Ascending aorta (tissue), 2 donors: ENCODE data around the gene ITGAX. TPM values are rescaled to one million over a fixed set of nuclear protein-coding genes. Genes with fewer than 3 reads are reported as not detected.

Source experiments
- DNase-seq, 2 donors: peaks; one replicate each; pipeline ENCODE4 v3.0.0-alpha.2; 2019; ENCODE audit warnings: low spot score in 2 of 2
- H3K27ac ChIP-seq, 2 donors: fragments of 200-600 bp; sonication (generic); one replicate each; pipeline ENCODE4 v1.5.1; 2016 to 2017; ENCODE audit warnings: mild to moderate bottlenecking in 1 of 2
- H3K27me3 ChIP-seq: fragments of 200-600 bp; sonication (generic); one replicate; pipeline ENCODE4 v1.5.1; 2017
- H3K36me3 ChIP-seq, 2 donors: fragments of 200-600 bp; sonication (generic); one replicate each; pipeline ENCODE4 v1.5.1; 2016
- H3K4me1 ChIP-seq, 2 donors: fragments of 200-600 bp; sonication (generic); one replicate each; pipeline ENCODE4 v1.5.1; 2016 to 2017; ENCODE audit warnings: mild to moderate bottlenecking in 1 of 2
- H3K4me3 ChIP-seq, 2 donors: fragments of 200-600 bp; sonication (generic); one replicate each; pipeline ENCODE4 v1.5.1; 2016 to 2017; ENCODE audit warnings: mild to moderate bottlenecking in 1 of 2
- H3K9me3 ChIP-seq, 2 donors: fragments of 200-600 bp; sonication (generic); one replicate each; pipeline ENCODE4 v1.5.1; 2016
- intact Hi-C: fragments of 100-400 bp; cut with DNase I; formaldehyde crosslinking; loops from one replicate; pipeline ENCODE4 v1.15.1; 2023
- total RNA-seq: library from RNA; depleted of rRNA; stranded (reverse); fragments of >200 nt; gene quantifications from one replicate; pipeline ENCODE4 v1.1.0, GENCODE V29; 2016
- TF ChIP-seq, protein P1 (sequence below), 3 experiments: fragments of 200-600 bp in 2 of 3; fragments of 450-650 bp in 1 of 3; sonication (generic) in 2 of 3; IDR thresholded peaks; one replicate each; pipeline ENCODE4 v1.5.1; 2016 to 2019; ENCODE audit warnings: antibody characterized with exemption in 3 of 3, mild to moderate bottlenecking in 1 of 3, moderate library complexity in 1 of 3

Gene ITGAX
- total RNA-seq, 1 donor from 2014 or later: 3.6 TPM

DNA sequence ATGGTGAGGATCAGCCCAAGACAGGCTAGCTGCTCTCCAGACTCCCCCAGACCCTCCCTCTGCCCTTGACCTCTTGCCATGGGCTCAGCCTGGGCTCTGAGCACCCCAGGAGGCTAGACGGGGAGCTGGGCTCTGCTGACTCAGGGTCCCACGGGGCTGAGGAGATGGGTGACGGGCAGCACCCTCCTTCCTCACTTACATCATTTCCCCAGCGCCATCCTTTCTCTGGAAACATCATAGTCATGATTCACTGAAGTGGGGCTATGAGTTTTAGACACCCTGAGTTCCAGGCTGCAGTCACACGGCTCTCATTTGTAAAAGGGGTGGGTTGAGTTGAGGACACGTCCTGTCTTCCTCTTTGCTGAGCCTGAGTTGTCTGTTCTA is 3.0 kb upstream of the ITGAX start:
- Histone ChIP-seq H3K27ac (peak overlapping the region in 1 of 2 donors; percentile 39), H3K4me1 (no peaks in the 10 kb centered on the region), H3K27me3 (no peaks in the 10 kb centered on the region), H3K36me3 (no peaks in the 10 kb centered on the region), H3K4me3 (no peak overlapping the region), H3K9me3 (no peaks in the 10 kb centered on the region)
- DNase-seq: no peak
- TF ChIP-seq, protein P1, sequence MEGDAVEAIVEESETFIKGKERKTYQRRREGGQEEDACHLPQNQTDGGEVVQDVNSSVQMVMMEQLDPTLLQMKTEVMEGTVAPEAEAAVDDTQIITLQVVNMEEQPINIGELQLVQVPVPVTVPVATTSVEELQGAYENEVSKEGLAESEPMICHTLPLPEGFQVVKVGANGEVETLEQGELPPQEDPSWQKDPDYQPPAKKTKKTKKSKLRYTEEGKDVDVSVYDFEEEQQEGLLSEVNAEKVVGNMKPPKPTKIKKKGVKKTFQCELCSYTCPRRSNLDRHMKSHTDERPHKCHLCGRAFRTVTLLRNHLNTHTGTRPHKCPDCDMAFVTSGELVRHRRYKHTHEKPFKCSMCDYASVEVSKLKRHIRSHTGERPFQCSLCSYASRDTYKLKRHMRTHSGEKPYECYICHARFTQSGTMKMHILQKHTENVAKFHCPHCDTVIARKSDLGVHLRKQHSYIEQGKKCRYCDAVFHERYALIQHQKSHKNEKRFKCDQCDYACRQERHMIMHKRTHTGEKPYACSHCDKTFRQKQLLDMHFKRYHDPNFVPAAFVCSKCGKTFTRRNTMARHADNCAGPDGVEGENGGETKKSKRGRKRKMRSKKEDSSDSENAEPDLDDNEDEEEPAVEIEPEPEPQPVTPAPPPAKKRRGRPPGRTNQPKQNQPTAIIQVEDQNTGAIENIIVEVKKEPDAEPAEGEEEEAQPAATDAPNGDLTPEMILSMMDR (IDR thresholded peaks at IDR 0.05): no peak
- intact Hi-C loops: no loop called here

DNA sequence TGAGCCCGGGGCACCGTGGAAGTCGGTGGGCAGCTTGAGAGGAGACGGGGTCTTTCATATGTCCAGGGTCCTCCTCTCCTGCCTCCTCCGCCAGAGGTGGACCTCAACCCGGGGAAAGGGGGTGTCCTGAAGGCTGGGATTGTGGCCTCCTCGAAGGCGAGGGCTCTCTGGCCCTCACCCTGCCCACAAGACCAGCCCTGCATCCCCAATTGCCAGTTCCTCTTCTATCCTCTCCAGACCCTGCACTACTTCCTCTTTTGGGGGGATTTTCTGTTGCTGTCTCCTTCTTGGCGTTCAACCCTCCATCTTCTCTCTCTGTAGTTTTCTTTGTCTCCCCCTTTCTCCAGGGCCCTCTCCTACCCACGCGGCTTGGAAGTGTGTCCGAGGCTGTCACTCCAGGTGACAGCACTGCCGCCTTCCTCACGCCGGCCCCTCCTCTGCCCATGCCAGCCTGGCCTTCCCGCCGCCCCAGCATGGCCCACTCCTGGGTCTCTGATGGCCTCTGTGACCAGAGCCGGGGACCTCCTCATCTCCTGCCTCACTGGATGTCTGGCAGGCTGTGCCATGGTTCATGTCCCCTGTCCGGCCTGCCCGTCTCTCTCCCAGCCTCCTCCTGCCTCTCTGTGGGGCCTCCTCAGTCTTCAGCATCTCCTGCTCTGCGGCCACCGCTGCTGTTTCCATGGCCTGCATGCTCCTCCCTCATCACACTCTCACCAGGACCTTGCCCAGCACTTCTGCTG is 2.4 kb upstream of the ITGAX start:
- Histone ChIP-seq H3K27me3 (no peaks in the 10 kb centered on the region), H3K27ac (peak overlapping the region in 1 of 2 donors; percentile 59), H3K4me3 (no peak overlapping the region), H3K4me1 (no peaks in the 10 kb centered on the region), H3K36me3 (no peaks in the 10 kb centered on the region), H3K9me3 (no peaks in the 10 kb centered on the region)
- DNase-seq: no peak
- intact Hi-C loops: no loop called here
- TF ChIP-seq, protein P1 (IDR thresholded peaks at IDR 0.05): no peak

DNA sequence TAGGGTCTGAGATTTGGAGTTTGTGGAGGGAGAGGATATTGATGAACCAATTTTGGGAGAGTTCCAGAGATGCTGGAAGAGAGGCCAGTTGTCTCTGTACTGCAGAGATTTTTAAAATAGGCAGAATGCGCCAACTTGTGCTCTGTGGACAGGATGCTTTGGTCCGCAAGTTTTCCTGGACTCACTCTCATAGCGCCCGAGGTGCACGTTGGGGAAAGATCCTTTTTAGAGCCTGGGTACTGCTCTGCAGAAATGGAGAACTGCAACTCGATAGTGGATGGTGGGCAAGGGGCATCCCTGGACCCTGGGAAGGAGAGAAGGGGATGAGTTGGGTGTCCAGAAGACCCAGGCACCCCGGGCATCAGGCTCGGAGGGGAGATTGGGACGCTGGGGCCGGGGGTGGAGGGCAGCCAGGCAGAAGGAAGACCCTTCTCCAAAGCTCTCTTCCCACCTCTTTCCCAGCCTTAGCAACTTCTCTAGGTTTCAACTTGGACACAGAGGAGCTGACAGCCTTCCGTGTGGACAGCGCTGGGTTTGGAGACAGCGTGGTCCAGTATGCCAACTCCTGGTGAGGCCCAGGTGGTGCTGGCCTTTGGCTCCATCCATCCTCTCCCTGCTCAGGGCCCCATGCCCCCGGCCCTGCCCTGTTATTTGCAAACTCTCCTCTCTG is 590 bp downstream of the ITGAX start:
- intact Hi-C loops: no loop called here
- Histone ChIP-seq H3K36me3 (no peaks in the 10 kb centered on the region), H3K27ac (no peak overlapping the region), H3K27me3 (no peaks in the 10 kb centered on the region), H3K4me1 (no peaks in the 10 kb centered on the region), H3K4me3 (peak overlapping the region in 1 of 2 donors; percentile 2), H3K9me3 (no peaks in the 10 kb centered on the region)
- TF ChIP-seq, protein P1 (IDR thresholded peaks at IDR 0.05): no peak
- no peak for DNase-seq

DNA sequence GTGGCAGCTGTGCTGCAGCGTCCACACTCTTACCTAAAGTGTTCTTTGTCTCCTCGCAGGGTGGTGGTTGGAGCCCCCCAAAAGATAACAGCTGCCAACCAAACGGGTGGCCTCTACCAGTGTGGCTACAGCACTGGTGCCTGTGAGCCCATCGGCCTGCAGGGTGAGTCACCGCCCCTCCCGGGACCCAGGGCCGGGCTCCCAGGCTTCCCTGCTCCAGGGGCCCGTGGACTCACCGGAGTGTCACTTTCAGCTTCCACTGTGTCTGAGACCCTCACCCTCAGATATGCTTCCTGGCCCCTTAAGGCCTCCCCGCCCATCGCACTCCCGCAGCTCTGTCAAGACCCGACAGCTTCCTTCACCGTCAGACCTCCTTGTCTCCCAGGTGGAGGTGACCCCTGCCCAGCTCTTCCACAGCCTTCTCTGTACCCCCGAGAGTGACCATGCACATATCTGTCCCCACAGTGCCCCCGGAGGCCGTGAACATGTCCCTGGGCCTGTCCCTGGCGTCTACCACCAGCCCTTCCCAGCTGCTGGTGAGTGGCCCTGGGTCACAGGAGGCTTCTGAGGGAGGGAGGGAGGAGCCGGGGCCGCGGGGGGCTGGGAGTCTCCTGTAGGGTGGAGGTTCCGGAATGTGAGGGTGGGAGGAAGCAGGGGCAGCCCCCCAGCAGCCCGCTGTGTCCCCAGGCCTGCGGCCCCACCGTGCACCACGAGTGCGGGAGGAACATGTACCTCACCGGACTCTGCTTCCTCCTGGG is 1.8 kb downstream of the ITGAX start:
- Histone ChIP-seq H3K27ac (no peak overlapping the region), H3K9me3 (no peaks in the 10 kb centered on the region), H3K4me3 (peak overlapping the region in 1 of 2 donors; percentile 21), H3K27me3 (no peaks in the 10 kb centered on the region), H3K4me1 (no peaks in the 10 kb centered on the region), H3K36me3 (no peaks in the 10 kb centered on the region)
- intact Hi-C loops: no loop called here
- no peak for DNase-seq
- TF ChIP-seq, protein P1 (IDR thresholded peaks at IDR 0.05): no peak

DNA sequence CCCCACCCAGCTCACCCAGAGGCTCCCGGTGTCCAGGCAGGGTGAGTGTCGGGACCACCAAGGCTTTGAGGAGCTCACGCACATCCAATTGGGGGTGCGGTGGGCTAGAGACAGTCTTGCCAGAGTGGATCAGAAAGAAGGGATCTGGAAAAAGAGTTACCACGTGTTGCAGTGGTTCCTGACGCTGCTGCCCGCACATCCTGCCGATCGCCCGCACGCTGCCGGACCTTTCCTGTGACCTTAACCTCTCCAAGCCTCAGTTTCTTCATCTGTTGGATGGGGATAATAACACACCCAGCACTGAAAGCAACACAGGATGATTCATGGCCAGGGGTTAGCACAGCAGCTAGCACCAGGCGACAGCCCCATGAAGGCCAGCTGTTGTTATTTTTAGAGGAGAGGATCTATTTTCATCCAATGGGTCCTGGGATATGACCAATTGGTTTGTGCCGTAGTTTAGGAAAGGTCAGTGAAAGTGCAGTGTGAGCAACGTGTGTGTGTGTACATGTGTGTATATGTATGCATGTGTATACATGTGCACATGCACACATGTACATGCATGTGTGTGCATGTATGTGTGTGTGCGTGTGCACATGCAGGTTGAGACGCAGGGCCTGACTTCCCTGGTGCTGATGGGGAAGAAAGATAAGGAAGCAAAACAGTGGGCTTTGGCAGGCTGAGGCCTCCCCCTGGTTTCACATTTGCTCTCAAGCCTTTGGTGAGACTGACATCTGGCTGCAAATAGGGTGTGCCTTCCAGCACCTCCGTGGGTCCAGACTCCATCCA is 2.5 kb downstream of the ITGAX start:
- TF ChIP-seq, protein P1 (IDR thresholded peaks at IDR 0.05): no peak
- H3K27ac ChIP-seq: no peak overlapping the region
- DNase-seq: no peak
- H3K27me3 ChIP-seq: no peaks in the 10 kb centered on the region
- H3K4me1 ChIP-seq: no peaks in the 10 kb centered on the region
- intact Hi-C loops: no loop called here
- no peaks in the 10 kb centered on the region for H3K36me3 ChIP-seq
- H3K4me3 ChIP-seq: peak overlapping the region in 1 of 2 donors; percentile 21
- no peaks in the 10 kb centered on the region for H3K9me3 ChIP-seq
